ENCODE measurements around the gene TYSND1. TPM values are rescaled to one million over a fixed set of nuclear protein-coding genes. Genes with fewer than 3 reads are reported as not detected.
"Not testable (repeated sequence)": the region's sequence is repeated elsewhere in the genome, so short reads cannot be mapped to it uniquely, and the experiment has no call there.

TYSND1 gene
- total RNA-seq, 1 experiment from 2014 or later, result 12.2 TPM

- DNase-seq (ENCODE audit: low read depth), result peak; percentile 75
Measured at GRCh38 chr10:70132098-70133029, 14.1 kb downstream of the TYSND1 start, which contains the start of gene AIFM2. AIFM2 (minus strand) TSS chr10:70132825; CDS start chr10:70124084, 8,741 bp downstream.

GRCh38 chr10:70131560-70131937 lies 15.0 kb downstream of the TYSND1 start:
- DNase-seq (ENCODE audit: low read depth), result no peak

DNA sequence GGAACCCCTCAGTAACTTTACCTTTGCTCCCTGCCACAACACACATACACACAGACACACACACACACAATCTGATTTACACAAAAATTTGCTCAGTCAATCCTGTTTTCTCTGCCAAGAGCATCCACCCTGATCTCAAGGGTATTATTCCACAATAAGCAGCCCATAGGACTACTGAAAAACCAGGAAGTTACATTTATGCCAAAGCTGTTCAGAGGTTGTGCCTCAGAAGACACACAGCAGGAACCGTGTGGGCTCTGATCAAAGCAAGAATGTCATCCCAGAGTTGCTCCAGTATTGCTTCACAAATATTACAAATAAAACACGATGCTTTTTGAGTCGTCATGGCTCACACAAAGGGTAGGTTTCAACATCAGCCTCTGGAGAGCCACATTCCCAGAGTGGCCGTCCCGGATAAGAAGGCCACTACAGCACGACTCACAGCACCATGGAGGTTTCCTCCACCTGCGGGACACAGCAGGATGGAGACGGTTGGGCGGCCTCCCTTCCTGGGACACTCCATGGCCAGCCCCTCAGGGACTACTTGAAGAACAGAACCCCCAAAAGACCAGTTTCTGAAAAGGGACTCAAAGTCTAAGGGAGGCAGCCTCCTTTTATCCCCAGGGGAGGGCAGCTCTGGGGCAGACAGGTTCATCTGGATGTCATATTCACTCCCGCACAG lies 15.5 kb downstream of the TYSND1 start:
- DNase-seq (ENCODE audit: low read depth), result peak; percentile 33

DNA sequence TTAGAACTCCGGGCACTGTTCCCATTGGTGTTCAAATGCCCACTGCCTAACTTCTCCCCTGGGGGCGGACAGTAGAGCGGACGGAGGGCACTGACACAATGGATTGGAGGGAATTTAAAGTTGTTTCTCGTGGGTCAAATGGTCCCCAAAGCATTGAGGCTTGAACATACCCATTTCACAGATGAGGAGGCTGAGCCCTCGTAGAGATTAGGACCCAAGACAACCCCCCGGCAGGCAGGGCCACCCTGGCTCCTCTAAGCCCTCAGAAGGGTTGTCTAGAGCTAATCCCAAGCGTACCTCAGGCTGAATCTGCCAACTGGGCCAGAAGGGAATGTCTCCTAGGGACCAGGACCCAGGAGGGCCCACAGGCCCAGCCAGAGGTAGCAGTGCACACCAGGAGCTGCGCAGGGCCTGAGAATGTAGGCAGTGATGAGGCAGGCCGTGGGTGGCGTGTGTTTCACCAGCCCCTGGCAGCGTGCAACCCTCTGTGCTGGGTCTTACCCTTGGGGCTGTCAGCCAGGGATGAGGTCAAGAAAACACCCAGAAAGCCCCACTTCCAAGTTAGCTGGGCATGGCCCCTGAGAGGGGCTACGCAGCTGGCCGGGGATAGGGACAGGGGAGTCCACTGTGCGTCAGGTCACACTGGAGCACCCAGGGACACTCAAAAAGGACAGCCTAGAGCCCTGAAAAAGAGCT lies 19.7 kb downstream of the TYSND1 start:
- DNase-seq (ENCODE audit: low read depth), result no peak

GRCh38 chr10:70125918-70126552 lies 20.5 kb downstream of the TYSND1 start:
- DNase-seq (ENCODE audit: low read depth), result no peak

- no peak for DNase-seq (ENCODE audit: low read depth)
Measured at GRCh38 chr10:70124918-70125317, 21.6 kb downstream of the TYSND1 start.

GRCh38 chr10:70124415-70124814 lies 22.1 kb downstream of the TYSND1 start:
- DNase-seq (ENCODE audit: low read depth), result no peak

GRCh38 chr10:70123817-70124216 lies 22.7 kb downstream of the TYSND1 start:
- DNase-seq (ENCODE audit: low read depth), result no peak

DNA sequence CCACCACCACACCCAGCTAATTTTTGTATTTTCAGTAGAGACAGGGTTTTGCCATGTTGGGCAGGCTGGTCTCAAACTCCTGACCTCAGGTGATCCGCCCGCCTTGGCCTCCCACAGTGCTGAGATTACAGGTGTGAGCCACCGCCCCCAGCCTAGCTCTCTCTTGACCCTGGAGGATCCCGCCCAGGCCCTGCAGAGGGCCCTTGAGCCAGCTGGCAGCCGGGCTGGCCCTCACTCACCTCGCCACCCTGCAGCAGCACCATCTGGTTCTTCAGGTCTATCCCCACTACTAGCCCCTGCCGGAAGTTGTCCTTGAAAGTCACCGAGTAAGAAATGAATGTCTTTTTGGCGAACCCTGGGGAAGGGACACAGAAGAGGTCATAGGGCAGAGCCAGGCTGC lies 23.3 kb downstream of the TYSND1 start:
- DNase-seq (ENCODE audit: low read depth), result not testable (repeated sequence)

- peak; percentile 66 for DNase-seq (ENCODE audit: low read depth)
Measured at GRCh38 chr10:70122742-70123141, 23.8 kb downstream of the TYSND1 start.

GRCh38 chr10:70121281-70121949 lies 25.1 kb downstream of the TYSND1 start:
- DNase-seq (ENCODE audit: low read depth), result no peak

- no peak for DNase-seq (ENCODE audit: low read depth)
Measured at GRCh38 chr10:70120417-70120816, 26.1 kb downstream of the TYSND1 start.

GRCh38 chr10:70119623-70120022 lies 26.9 kb downstream of the TYSND1 start:
- DNase-seq (ENCODE audit: low read depth), result no peak

- DNase-seq (ENCODE audit: low read depth), result no peak
Measured at GRCh38 chr10:70119197-70119596, 27.3 kb downstream of the TYSND1 start.

GRCh38 chr10:70118196-70118595 lies 28.3 kb downstream of the TYSND1 start:
- DNase-seq (ENCODE audit: low read depth), result no peak

- no peak for DNase-seq (ENCODE audit: low read depth)
Measured at GRCh38 chr10:70117646-70118045, 28.9 kb downstream of the TYSND1 start.

DNA sequence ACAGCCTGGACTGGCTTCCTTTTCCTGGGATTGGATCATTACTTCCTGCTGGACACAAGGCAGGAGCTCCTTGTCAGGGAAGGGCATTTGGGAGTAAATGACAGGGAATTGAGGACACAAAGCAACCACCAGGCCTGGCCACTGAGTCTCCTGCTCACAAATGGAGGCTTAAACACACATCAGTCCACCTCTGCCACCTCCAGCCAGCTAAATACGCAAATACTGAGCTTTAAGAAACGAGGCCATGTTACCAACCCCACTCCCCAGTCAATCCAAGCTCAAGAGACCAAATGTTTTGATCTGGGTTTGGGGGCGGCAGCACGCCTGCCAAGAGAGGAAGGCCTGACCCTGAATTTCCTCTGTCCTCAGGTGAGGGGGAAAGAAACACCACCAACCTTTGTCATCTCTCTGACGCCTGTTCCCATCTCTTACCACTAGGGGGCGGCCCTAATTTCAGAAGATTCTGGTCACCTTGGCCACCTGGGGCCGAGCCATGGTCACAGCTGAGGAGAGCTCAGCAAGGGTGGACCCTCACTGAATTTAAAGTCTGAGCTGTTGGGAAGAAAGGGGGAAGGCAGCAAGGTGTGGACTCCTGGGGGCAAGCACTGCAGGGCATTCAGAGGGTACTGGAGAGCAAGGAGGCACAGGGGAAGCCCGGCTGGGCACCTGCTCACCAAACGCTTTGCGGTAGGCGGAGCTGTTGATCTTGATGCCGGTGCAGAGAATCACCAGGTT lies 30.4 kb downstream of the TYSND1 start:
- peak; percentile 38 for DNase-seq (ENCODE audit: low read depth)

DNA sequence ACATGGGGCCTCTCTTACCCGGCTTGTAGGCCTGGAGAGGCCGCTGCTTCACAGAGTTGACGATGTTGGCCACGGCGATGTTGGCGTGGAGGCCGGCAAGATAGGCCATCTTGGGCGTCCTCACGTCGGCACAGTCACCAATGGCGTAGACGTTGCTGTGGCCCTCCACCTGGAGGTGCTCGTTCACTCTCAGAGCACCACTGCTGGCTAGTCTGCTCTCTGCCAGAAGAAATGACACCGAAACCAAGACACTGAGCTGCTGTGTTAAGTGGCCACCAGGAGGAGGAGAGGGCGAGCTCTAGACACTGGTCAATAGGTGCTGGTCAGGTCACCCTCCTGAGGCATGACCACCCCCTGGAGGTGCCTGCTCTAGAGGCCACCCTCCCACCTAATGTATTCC lies 31.6 kb downstream of the TYSND1 start:
- DNase-seq (ENCODE audit: low read depth), result no peak

- no peak for DNase-seq (ENCODE audit: low read depth)
Measured at GRCh38 chr10:70112071-70112470, 34.4 kb downstream of the TYSND1 start.

DNA sequence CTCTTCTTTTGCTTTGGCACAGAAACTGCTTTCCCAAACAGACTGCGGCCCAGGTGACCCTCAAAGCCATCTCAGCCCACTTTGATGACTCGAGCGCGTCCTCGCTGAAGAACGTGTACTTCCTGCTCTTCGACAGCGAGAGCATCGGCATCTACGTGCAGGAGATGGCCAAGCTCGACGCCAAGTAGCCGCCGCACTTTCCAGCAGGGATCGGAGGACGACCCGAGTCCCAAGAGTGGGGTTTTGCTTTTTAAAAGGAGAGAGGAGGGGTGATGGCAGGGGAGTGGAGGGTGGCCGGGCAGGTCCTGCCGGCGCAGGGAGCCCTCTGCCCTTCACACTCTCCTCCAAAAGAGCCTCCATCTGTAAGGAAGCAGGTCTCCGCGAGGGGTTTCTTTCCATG lies 35.0 kb downstream of the TYSND1 start:
- no peak for DNase-seq (ENCODE audit: low read depth)
